Panc1 (cell line): ENCODE results near the gene KCNK5. TPM values are rescaled to one million over a fixed set of nuclear protein-coding genes. Genes with fewer than 3 reads are reported as not detected.

ENCODE experiments used
- ATAC-seq: fragments of 200-7000 bp; cut with Tn5 transposase; 2 replicates; pipeline ENCODE4 v1.9.1; 2020; ENCODE audit warnings: mild to moderate bottlenecking, moderate library complexity
- BruUV-seq: library from RNA; stranded (reverse); fragments of 400-500 nt; replicated peaks from 2 replicates; lab custom pipeline; 2021; lab: Mats Ljungman, UMichigan
- CTCF ChIA-PET: fragments of 300-600 bp; sonication (Branson Sonifier 250); formaldehyde crosslinking; loops from one replicate; lab custom pipeline; 2022; ENCODE audit warnings: antibody characterized with exemption; lab: Charles Lee
- POLR2A ChIA-PET: fragments of 300-600 bp; sonication (Branson Sonifier 250); formaldehyde crosslinking; loops from one replicate; lab custom pipeline; 2022; ENCODE audit warnings: antibody characterized with exemption; lab: Charles Lee
- DNase-seq: peaks from one replicate; pipeline ENCODE4 v3.0.0-alpha.2; 2010; ENCODE audit warnings: low read depth, low spot score
- H3K27ac ChIP-seq: 2 replicates; pipeline ENCODE4 v1.5.1; 2011; ENCODE audit warnings: mild to moderate bottlenecking, low read length, inconsistent platforms
- H3K27me3 ChIP-seq: fragments of 200-500 bp; sonication (Bioruptor generic); 2 replicates; pipeline ENCODE4 v1.6.0; 2014; ENCODE audit warnings: low read length, inconsistent platforms; ENCODE audit not compliant: control insufficient read depth, insufficient read depth
- H3K36me3 ChIP-seq: fragments of 200-500 bp; sonication (Bioruptor generic); 2 replicates; pipeline ENCODE4 v1.5.1; 2014; ENCODE audit warnings: inconsistent platforms, mild to moderate bottlenecking, low read length, moderate library complexity; ENCODE audit not compliant: control insufficient read depth, insufficient read depth
- H3K4me1 ChIP-seq: 2 replicates; pipeline ENCODE4 v1.5.1; 2011; ENCODE audit warnings: inconsistent platforms, mild to moderate bottlenecking, low read length, moderate library complexity; ENCODE audit not compliant: control insufficient read depth, insufficient read depth
- H3K4me3 ChIP-seq, 2 experiments: 2 replicates each; pipeline ENCODE4 v1.5.1; 2011 to 2012; ENCODE audit warnings: low read depth in 2 of 2, low read length in 2 of 2, mild to moderate bottlenecking in 2 of 2, inconsistent platforms in 1 of 2, moderate library complexity in 1 of 2
- H3K9me3 ChIP-seq: fragments of 200-500 bp; sonication (Bioruptor generic); 2 replicates; pipeline ENCODE4 v1.5.1; 2014; ENCODE audit warnings: low read depth, mild to moderate bottlenecking, inconsistent platforms, low read length, moderate library complexity; ENCODE audit not compliant: control insufficient read depth, insufficient read depth
- CTCF ChIP-seq: fragments of 450-650 bp; IDR thresholded peaks from 2 replicates; pipeline ENCODE4 v1.5.1; 2017; ENCODE audit warnings: mild to moderate bottlenecking
- POLR2AphosphoS5 ChIP-seq: IDR thresholded peaks from 2 replicates; pipeline ENCODE4 v1.6.1; 2012; ENCODE audit warnings: mild to moderate bottlenecking, low read depth, low read length, moderate library complexity
- REST ChIP-seq, 2 experiments: IDR thresholded peaks; 2 replicates each; pipeline ENCODE4 v1.6.1; 2011 to 2012; ENCODE audit warnings: low read depth in 2 of 2, control low read depth in 1 of 2, low read length in 1 of 2, mild to moderate bottlenecking in 1 of 2, moderate library complexity in 1 of 2; ENCODE audit not compliant: insufficient read depth in 1 of 2
- SIN3A ChIP-seq: IDR thresholded peaks from 2 replicates; pipeline ENCODE4 v1.6.1; 2012; ENCODE audit warnings: low read depth, mild to moderate bottlenecking, low read length, moderate library complexity, borderline replicate concordance; ENCODE audit not compliant: insufficient read depth
- TCF7L2 ChIP-seq: IDR thresholded peaks from 2 replicates; pipeline ENCODE4 v1.6.1; 2011; ENCODE audit warnings: mild to moderate bottlenecking, low read depth, low read length, inconsistent platforms
- in situ Hi-C: cut with HindIII; loops from 2 replicates; pipeline ENCODE4 v1.10.0; 2016; ENCODE audit warnings: low sequenced_read_pairs, low pct_unique_long_range_greater_than_20kb
- intact Hi-C: fragments of 100-400 bp; cut with micrococcal nuclease; formaldehyde crosslinking; loops from one replicate; pipeline ENCODE4 v1.10.0; 2022; ENCODE audit not compliant: unreplicated experiment
- total RNA-seq: library from RNA; stranded (reverse); gene quantifications from one replicate; pipeline ENCODE4 v1.2.1, GENCODE V29; 2021; ENCODE audit not compliant: unreplicated experiment

KCNK5 gene
- total RNA-seq, 1 experiment from 2014 or later, result 0.77 TPM

DNA sequence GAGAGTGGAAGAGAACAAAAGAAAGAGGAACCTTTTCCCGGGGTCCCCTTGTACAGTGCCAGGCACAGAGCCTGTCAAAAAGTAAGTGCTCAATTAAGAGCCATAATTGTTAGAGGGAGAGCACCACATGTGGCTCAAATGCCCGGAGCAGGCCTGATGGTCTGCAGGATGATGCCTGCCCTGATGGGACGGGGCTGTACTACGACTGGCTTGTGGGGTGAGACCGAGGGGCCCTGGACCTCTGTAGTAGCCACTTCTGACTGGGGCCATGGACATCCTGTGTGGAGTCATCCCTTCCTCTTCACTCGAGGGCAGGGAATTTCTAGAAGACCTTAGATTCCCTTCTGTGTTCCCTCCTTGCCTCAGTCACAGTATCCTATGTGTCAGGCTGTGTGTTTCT, 47.9 kb downstream of the KCNK5 start:
- ChIA-PET CTCF (no interaction called here), POLR2A (no interaction called here)
- no peaks in the 10 kb centered on the region for H3K9me3 ChIP-seq
- TF ChIP-seq POLR2AphosphoS5 (no peak), CTCF (no peak), SIN3A (no peak)
- H3K27me3 ChIP-seq, result no peaks in the 10 kb centered on the region
- no peak overlapping the region for H3K27ac ChIP-seq
- H3K4me3 ChIP-seq, result no peak overlapping the region
- no peak for DNase-seq
- no TSS peak for BruUV-seq
- no peaks in the 10 kb centered on the region for H3K4me1 ChIP-seq
- intact Hi-C loops (no loop called here), in situ Hi-C loops (no loop called here)
- no peaks in the 10 kb centered on the region for H3K36me3 ChIP-seq
- ATAC-seq, result no peak

DNA sequence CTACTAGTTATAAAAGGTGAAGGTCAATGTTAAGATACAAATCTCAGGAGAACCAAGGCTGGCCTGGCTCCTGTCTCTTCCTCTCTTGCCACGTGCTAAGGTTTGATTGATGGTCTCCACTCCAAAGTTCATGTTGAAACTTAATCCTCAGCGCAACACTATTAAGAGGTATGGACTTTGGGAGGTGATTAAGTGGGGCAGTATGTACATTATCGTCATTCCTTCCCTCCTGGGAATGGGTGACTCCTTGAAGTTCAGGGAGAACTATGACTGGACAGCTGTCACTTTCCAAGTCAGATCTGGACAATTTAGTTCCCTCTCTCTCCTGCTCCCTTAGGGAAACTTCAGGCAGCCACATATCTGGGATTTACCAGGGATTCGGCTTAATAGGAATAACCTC, 50.5 kb downstream of the KCNK5 start:
- no peak for DNase-seq
- TF ChIP-seq TCF7L2 (no peak), POLR2AphosphoS5 (no peak), SIN3A (no peak), CTCF (no peak), REST (IDR thresholded peaks at IDR 0.05; ENCODE audit: insufficient read depth in 1 of 2, low read depth in 2 of 2, low read length in 1 of 2) (no peak)
- Histone ChIP-seq H3K9me3 (no peaks in the 10 kb centered on the region), H3K27me3 (no peaks in the 10 kb centered on the region), H3K4me1 (no peaks in the 10 kb centered on the region), H3K36me3 (no peaks in the 10 kb centered on the region), H3K27ac (no peak overlapping the region), H3K4me3 (no peak overlapping the region)
- BruUV-seq, result no TSS peak
- POLR2A ChIA-PET, result no interaction called here
- intact Hi-C loops, result no loop called here
- ATAC-seq, result no peak
- in situ Hi-C loops, result no loop called here
- CTCF ChIA-PET, result no interaction called here

DNA sequence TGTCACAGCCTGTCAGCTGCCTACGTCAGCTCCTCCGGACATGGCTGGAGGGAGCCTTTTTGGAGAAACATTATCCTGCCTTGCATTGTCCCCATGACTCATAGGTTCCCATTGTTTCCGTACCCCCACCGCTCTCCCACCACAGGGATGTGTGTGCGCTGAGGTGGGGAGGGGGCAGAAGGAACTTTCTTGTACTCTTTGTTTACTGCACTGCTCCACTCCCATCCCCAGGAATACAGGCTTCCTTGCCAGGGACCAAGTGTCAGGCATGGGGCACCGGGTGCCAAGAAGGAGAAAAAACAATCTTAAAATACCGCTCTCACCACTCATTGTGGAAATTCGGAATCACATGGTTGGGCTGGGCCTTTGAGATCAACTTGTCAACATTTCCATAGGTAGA, 51.0 kb downstream of the KCNK5 start:
- H3K9me3 ChIP-seq, result no peaks in the 10 kb centered on the region
- no peaks in the 10 kb centered on the region for H3K27me3 ChIP-seq
- in situ Hi-C loops (no loop called here), intact Hi-C loops (no loop called here)
- no peak for DNase-seq
- no peaks in the 10 kb centered on the region for H3K4me1 ChIP-seq
- CTCF ChIA-PET, result no interaction called here
- H3K36me3 ChIP-seq, result no peaks in the 10 kb centered on the region
- no TSS peak for BruUV-seq
- no peak for TF ChIP-seq REST (IDR thresholded peaks at IDR 0.05; ENCODE audit: insufficient read depth in 1 of 2, low read depth in 2 of 2, low read length in 1 of 2)
- no peak for TF ChIP-seq POLR2AphosphoS5
- no peak for TF ChIP-seq SIN3A
- TF ChIP-seq TCF7L2, result no peak
- no peak for TF ChIP-seq CTCF
- ATAC-seq, result no peak
- H3K4me3 ChIP-seq, result no peak overlapping the region
- POLR2A ChIA-PET, result no interaction called here
- no peak overlapping the region for H3K27ac ChIP-seq
